Epithelial cell of esophagus (primary cell): ENCODE results near the gene RSPO1.

Experiments
- DNase-seq: peaks from one replicate; pipeline ENCODE4 v3.0.0; 2010; ENCODE audit warnings: low read depth
- H3K4me3 ChIP-seq: 2 replicates; pipeline ENCODE4 v1.5.1; 2011; ENCODE audit warnings: mild to moderate bottlenecking, low read length, control low read depth
- CTCF ChIP-seq: IDR thresholded peaks from 2 replicates; pipeline ENCODE4 v1.5.1; 2011; ENCODE audit warnings: low read depth, mild to moderate bottlenecking, low read length, control low read depth, inconsistent platforms; ENCODE audit not compliant: insufficient read depth; ENCODE audit errors: missing control alignments

Gene RSPO1

GRCh38 chr1:37622131-37622530 lies 12.6 kb downstream of the RSPO1 start:
- no peak for DNase-seq
- TF ChIP-seq CTCF: no peak
- H3K4me3 ChIP-seq: no peak overlapping the region

GRCh38 chr1:37621326-37621870 lies 13.3 kb downstream of the RSPO1 start:
- no peak for TF ChIP-seq CTCF
- DNase-seq: no peak
- no peak overlapping the region for H3K4me3 ChIP-seq

GRCh38 chr1:37620707-37621106 lies 14.0 kb downstream of the RSPO1 start:
- no peak for TF ChIP-seq CTCF
- peak; percentile 23 for DNase-seq
- H3K4me3 ChIP-seq: no peak overlapping the region

GRCh38 chr1:37616330-37616729 lies 18.4 kb downstream of the RSPO1 start:
- no peak overlapping the region for H3K4me3 ChIP-seq
- DNase-seq: no peak
- TF ChIP-seq CTCF: no peak

GRCh38 chr1:37614105-37614504 lies 20.6 kb downstream of the RSPO1 start:
- TF ChIP-seq CTCF: no peak
- DNase-seq: no peak
- H3K4me3 ChIP-seq: no peak overlapping the region

GRCh38 chr1:37612186-37612585 lies 22.5 kb downstream of the RSPO1 start:
- no peak for DNase-seq
- no peak overlapping the region for H3K4me3 ChIP-seq
- TF ChIP-seq CTCF: no peak

- TF ChIP-seq CTCF: no peak
- DNase-seq: no peak
- H3K4me3 ChIP-seq: no peak overlapping the region
These were observed 24.7 kb downstream of the RSPO1 start for GRCh38 chr1:37609994-37610393.
